ENCODE measurements around the gene C16orf86. TPM values are rescaled to one million over a fixed set of nuclear protein-coding genes. Genes with fewer than 3 reads are reported as not detected.

Gene C16orf86
- total RNA-seq, 2 experiments from 2014 or later: 2.4 to 3.0 TPM

DNA sequence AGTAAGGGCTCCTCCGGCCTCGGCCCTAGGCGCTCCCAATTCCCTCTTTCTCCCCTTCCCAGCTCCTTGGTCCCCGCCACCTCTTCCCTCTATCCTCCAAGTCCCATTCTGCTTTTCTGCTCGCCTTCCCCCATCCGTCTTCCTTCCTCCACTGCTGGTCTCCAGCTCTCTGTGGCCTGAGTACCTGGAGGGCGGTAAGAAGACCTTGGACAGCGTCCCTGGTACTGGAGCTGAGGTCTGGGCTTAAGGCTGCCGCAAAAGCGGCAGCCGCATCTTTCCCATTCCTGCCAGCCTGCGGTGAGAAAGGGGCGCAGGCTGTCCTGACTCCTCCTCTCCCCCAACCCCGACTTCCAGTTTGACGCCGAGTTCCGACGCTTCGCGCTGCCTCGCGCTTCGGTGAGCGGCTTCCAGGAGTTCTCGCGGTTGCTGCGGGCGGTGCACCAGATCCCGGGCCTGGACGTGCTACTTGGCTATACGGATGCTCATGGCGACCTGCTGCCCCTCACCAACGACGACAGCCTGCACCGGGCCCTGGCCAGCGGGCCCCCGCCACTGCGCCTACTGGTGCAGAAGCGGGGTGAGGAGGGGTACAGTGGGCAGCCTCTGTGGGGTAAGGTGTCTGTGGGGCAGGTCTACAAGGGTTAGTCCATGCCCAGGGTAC is 5.4 kb upstream of the C16orf86 start:
- intact Hi-C loops (cut with DNase I, micrococcal nuclease): loop anchor here (2.0 to 5.0 kb wide), 6 partner anchors 114 to 1526 kb away; partner anchors contain the start of genes AGRP (in 1 of the 2), ATP6V0D1 (in 1 of the 2), FHOD1 (in 1 of the 2) and HSF4 (in 1 of the 2)
- DNase-seq (peak; percentile 58), ATAC-seq (no peak)
- H3K27me3 Mint-ChIP-seq: no peaks in the 10 kb centered on the region
- peak overlapping the region; percentile 90 for H3K4me3 Mint-ChIP-seq
- H3K36me3 Mint-ChIP-seq (ENCODE audit: low read depth): peaks cover 23% of the 10 kb centered on the region
- H3K27ac Mint-ChIP-seq: peak overlapping the region; percentile 53
- H3K9me3 Mint-ChIP-seq (ENCODE audit: low read depth): no peaks in the 10 kb centered on the region
- ChIA-PET CTCF (interaction anchor here (0.6 to 7.4 kb wide), 9 partner anchors 9 to 257 kb away, joined by 3 to 77 read pairs (median 4); partner anchors contain the start of genes CARMIL2 and CTCF), POLR2A (interaction anchor here (0.6 to 1.5 kb wide), 2 partner anchors 10 to 639 kb away, joined by 3 to 6 read pairs; no protein-coding TSS in a partner anchor)
- peaks cover 25% of the 10 kb centered on the region for H3K4me1 Mint-ChIP-seq

DNA sequence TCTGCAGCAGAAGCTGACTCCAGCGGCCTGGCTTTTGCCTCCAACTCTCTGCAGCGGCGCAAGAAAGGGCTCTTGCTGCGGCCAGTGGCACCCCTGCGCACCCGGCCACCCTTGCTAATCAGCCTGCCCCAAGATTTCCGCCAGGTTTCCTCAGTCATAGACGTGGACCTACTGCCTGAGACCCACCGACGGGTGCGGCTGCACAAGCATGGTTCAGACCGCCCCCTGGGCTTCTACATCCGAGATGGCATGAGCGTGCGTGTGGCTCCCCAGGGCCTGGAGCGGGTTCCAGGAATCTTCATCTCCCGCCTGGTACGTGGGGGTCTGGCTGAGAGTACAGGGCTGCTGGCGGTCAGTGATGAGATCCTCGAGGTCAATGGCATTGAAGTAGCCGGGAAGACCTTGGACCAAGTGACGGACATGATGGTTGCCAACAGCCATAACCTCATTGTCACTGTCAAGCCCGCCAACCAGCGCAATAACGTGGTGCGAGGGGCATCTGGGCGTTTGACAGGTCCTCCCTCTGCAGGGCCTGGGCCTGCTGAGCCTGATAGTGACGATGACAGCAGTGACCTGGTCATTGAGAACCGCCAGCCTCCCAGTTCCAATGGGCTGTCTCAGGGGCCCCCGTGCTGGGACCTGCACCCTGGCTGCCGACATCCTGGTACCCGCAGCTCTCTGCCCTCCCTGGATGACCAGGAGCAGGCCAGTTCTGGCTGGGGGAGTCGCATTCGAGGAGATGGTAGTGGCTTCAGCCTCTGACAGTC is 4.5 kb upstream of the C16orf86 start:
- Mint-ChIP-seq H3K36me3 (ENCODE audit: low read depth) (peaks cover 22% of the 10 kb centered on the region), H3K9me3 (ENCODE audit: low read depth) (no peaks in the 10 kb centered on the region), H3K27ac (no peak overlapping the region), H3K4me3 (peak overlapping the region; percentile 90), H3K27me3 (no peaks in the 10 kb centered on the region), H3K4me1 (peaks cover 26% of the 10 kb centered on the region)
- no peak for ATAC-seq
- ChIA-PET POLR2A (interaction anchor here (1.2 kb wide), 1 partner anchor 101 kb away, joined by 4 read pairs; no protein-coding TSS in a partner anchor), CTCF (interaction anchor here (0.6 to 7.4 kb wide), 13 partner anchors 10 to 172 kb away, joined by 3 to 77 read pairs (median 4); partner anchors contain the start of genes CARMIL2 and CTCF)
- no peak for DNase-seq
- intact Hi-C loops (cut with DNase I, micrococcal nuclease): loop anchor here (2.0 to 5.0 kb wide), 6 partner anchors 115 to 1525 kb away; partner anchors contain the start of genes AGRP (in 1 of the 2), ATP6V0D1 (in 1 of the 2), FHOD1 (in 1 of the 2) and HSF4 (in 1 of the 2)

DNA sequence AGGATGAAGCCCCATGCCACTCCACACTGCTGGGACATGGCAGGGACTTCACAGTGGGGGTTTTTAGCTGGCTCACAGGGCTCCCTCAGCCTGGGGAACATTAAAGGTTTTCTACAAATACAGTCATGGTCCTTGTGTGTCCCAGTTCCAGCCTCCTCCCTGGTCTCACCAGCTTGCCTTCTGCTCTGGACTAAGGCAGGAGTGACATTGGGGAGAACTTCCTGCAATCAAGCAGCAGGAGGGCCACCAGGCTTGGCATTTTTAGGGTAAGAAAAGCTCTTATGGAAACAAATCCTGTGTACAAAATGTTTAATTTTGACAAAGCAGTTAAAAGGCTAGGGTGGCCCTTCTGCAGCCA is 4.0 kb upstream of the C16orf86 start:
- ATAC-seq (no peak), DNase-seq (no peak)
- intact Hi-C loops (cut with DNase I, micrococcal nuclease): loop anchor here (5.0 kb wide), 5 partner anchors 115 to 1525 kb away; partner anchors contain the start of genes AGRP (in 1 of the 2), ATP6V0D1 (in 1 of the 2), FHOD1 (in 1 of the 2) and HSF4 (in 1 of the 2)
- Mint-ChIP-seq H3K9me3 (ENCODE audit: low read depth) (no peaks in the 10 kb centered on the region), H3K4me3 (no peak overlapping the region), H3K4me1 (peaks cover 32% of the 10 kb centered on the region), H3K36me3 (ENCODE audit: low read depth) (peaks cover 22% of the 10 kb centered on the region), H3K27me3 (no peaks in the 10 kb centered on the region), H3K27ac (no peak overlapping the region)
- POLR2A ChIA-PET: interaction anchor here (1.2 kb wide), 1 partner anchor 101 kb away, joined by 4 read pairs; no protein-coding TSS in a partner anchor
- CTCF ChIA-PET: interaction anchor here (0.6 to 7.4 kb wide), 17 partner anchors 11 to 436 kb away, joined by 3 to 77 read pairs (median 4); partner anchors contain the start of genes ATP6V0D1, CARMIL2, CTCF and TMEM208

DNA sequence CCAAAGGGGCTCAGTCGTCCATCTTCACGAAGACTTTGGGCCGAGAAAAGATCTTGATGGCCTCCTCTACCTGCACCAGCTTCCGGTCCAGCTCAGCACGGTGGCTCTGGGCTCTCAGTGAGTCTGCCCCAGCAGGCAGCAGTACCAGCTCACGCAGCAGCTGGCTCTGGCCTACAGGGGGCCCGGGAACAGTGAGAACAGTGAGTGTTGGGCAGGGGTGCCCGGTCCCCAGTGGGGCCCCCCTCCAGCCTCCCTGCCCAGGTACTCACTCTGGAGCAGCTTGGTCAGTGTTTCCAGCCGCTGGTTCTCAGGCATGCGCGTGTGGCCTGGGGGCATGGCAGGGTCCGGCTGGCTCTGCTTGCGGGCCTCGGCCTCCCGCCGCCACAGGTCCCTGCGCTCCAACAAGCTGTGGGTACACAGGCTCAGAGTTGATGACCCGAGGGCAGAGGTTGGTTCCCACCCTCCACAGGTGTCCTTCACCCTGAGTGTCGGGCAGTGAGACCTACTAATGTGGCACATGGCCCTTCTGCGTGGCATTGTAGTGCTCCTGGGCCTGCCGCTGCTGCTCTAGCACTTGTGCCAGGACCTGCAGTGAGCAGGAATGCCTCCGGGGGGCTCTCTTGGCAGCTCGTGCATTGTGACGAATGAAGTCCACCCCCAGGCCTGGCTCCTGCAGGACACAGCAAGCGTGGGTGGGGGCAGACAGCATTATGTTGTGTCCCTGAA is 3.3 kb upstream of the C16orf86 start:
- DNase-seq (peak; percentile 73), ATAC-seq (no peak)
- Mint-ChIP-seq H3K27me3 (no peaks in the 10 kb centered on the region), H3K4me3 (no peak overlapping the region), H3K36me3 (ENCODE audit: low read depth) (peaks cover 19% of the 10 kb centered on the region), H3K4me1 (peaks cover 32% of the 10 kb centered on the region), H3K27ac (no peak overlapping the region), H3K9me3 (ENCODE audit: low read depth) (no peaks in the 10 kb centered on the region)
- intact Hi-C loops (cut with DNase I, micrococcal nuclease): loop anchor here (5.0 kb wide), 5 partner anchors 116 to 1524 kb away; partner anchors contain the start of genes AGRP (in 1 of the 2), ATP6V0D1 (in 1 of the 2), FHOD1 (in 1 of the 2) and HSF4 (in 1 of the 2)
- POLR2A ChIA-PET: interaction anchor here (0.5 to 1.2 kb wide), 3 partner anchors 96 to 269 kb away, joined by 3 to 5 read pairs (median 4); no protein-coding TSS in a partner anchor
- CTCF ChIA-PET: interaction anchor here (0.6 to 7.4 kb wide), 18 partner anchors 10 to 436 kb away, joined by 3 to 77 read pairs (median 4); partner anchors contain the start of genes ATP6V0D1, CARMIL2, CTCF and TMEM208

DNA sequence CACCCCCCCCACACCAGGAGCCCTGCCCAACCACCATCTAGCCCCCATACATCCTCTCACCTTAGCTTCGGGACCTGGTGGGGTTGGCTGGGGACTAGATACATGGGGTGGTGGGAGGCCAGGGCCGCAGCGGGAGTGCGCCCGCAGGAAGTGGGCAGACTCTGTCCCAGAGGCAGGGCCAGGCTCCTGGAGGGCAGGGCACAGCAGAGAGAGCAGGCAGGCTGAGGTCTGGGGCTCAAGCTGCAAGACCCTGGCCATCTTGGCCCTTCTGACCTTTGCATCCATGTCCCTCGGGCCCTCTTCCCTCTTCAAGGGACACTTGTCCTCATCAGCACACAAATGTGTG is 2.8 kb upstream of the C16orf86 start:
- peaks cover 16% of the 10 kb centered on the region for H3K36me3 Mint-ChIP-seq (ENCODE audit: low read depth)
- no peaks in the 10 kb centered on the region for H3K9me3 Mint-ChIP-seq (ENCODE audit: low read depth)
- H3K4me1 Mint-ChIP-seq: peaks cover 26% of the 10 kb centered on the region
- ChIA-PET CTCF (interaction anchor here (0.5 to 10.5 kb wide), 15 partner anchors 9 to 577 kb away, joined by 3 to 99 read pairs (median 7); partner anchors contain the start of genes ATP6V0D1, CARMIL2, CTCF and TMEM208), POLR2A (interaction anchor here (0.5 to 0.9 kb wide), 2 partner anchors 96 to 269 kb away, joined by 3 to 5 read pairs; no protein-coding TSS in a partner anchor)
- no peaks in the 10 kb centered on the region for H3K27me3 Mint-ChIP-seq
- intact Hi-C loops (cut with DNase I, micrococcal nuclease): loop anchor here (5.0 kb wide), 5 partner anchors 117 to 1523 kb away; partner anchors contain the start of genes AGRP (in 1 of the 2), ATP6V0D1 (in 1 of the 2), FHOD1 (in 1 of the 2) and HSF4 (in 1 of the 2)
- DNase-seq (no peak), ATAC-seq (no peak)
- no peak overlapping the region for H3K4me3 Mint-ChIP-seq
- H3K27ac Mint-ChIP-seq: no peak overlapping the region

DNA sequence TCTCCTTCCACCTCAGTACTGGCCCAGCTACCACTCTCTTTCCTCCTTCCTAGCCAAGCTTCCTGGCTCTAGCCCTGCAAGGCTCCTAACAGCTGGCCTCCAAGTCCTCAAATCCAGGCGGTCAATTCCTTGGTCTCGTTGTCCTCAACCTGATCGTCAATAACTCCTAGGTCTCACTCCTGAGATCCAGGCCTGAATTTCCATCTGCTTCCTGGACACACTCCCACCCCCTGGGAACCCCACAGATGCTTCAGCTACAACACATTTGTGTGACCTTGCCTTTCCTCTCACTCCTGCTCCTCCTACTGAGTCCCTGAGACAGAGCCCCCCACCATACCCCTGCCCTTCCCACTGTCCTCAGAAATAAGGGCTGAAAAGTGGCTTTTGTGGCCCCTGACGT is 2.4 kb upstream of the C16orf86 start:
- Mint-ChIP-seq H3K36me3 (ENCODE audit: low read depth) (peaks cover 12% of the 10 kb centered on the region), H3K4me1 (peaks cover 23% of the 10 kb centered on the region), H3K9me3 (ENCODE audit: low read depth) (no peaks in the 10 kb centered on the region), H3K4me3 (no peak overlapping the region), H3K27me3 (no peaks in the 10 kb centered on the region), H3K27ac (no peak overlapping the region)
- DNase-seq (no peak), ATAC-seq (no peak)
- intact Hi-C loops (cut with DNase I, micrococcal nuclease): loop anchor here (5.0 kb wide), 5 partner anchors 117 to 1523 kb away; partner anchors contain the start of genes AGRP (in 1 of the 2), ATP6V0D1 (in 1 of the 2), FHOD1 (in 1 of the 2) and HSF4 (in 1 of the 2)
- ChIA-PET CTCF (interaction anchor here (0.5 to 10.5 kb wide), 12 partner anchors 9 to 577 kb away, joined by 3 to 99 read pairs (median 7); partner anchors contain the start of genes ATP6V0D1, CARMIL2, CTCF and TMEM208), POLR2A (interaction anchor here (0.5 to 0.9 kb wide), 2 partner anchors 97 to 268 kb away, joined by 3 to 5 read pairs; no protein-coding TSS in a partner anchor)

DNA sequence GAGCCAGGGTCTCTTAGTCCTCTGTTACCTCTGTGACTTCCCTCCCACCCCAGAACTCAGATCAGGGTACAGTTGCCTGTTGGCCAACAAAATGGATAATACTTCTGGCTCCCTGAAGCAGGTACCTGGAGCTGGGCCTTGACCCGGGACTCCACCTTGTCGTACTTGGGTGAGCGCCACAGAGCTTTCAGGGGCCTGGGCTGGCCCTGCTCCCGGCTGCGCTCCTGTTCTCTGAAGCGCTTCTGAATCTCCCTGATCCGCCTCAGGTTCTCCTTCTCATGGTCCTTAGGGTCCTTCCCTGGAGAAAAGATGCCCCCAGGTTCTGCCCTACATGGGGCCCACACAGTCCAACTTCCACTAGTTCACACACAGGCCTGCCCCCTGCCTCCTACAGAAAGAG is 1.7 kb upstream of the C16orf86 start:
- intact Hi-C loops (cut with DNase I, micrococcal nuclease): loop anchor here (5.0 kb wide), 5 partner anchors 118 to 1522 kb away; partner anchors contain the start of genes AGRP (in 1 of the 2), ATP6V0D1 (in 1 of the 2), FHOD1 (in 1 of the 2) and HSF4 (in 1 of the 2)
- H3K36me3 Mint-ChIP-seq (ENCODE audit: low read depth): peaks cover 9% of the 10 kb centered on the region
- peaks cover 23% of the 10 kb centered on the region for H3K4me1 Mint-ChIP-seq
- no peak overlapping the region for H3K4me3 Mint-ChIP-seq
- POLR2A ChIA-PET: no interaction called here
- no peaks in the 10 kb centered on the region for H3K9me3 Mint-ChIP-seq (ENCODE audit: low read depth)
- H3K27me3 Mint-ChIP-seq: no peaks in the 10 kb centered on the region
- ATAC-seq (no peak), DNase-seq (no peak)
- H3K27ac Mint-ChIP-seq: no peak overlapping the region
- CTCF ChIA-PET: interaction anchor here (2.2 to 10.5 kb wide), 5 partner anchors 8 to 183 kb away, joined by 6 to 99 read pairs (median 13); partner anchors contain the start of genes ATP6V0D1 and CTCF

DNA sequence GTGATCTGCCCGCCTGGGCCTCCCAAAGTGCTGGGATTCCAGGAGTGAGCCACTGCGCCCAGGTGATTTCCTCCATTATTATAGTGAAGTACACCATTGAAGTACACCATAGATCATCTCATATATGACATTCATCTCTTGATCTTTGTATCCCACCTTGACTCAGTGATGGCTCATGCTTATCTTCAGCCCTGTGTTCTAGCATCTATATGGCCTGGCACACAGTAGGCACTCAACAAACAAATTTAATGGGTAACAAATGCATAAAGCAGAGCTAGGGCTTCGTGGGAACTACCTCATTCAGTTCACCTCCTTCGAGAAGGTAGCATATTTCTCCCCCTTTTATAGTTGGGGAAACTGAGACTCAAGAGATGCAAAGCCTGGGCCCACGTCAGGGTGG is 1.0 kb upstream of the C16orf86 start:
- intact Hi-C loops (cut with DNase I, micrococcal nuclease): no loop called here
- ChIA-PET POLR2A (interaction anchor here (0.6 kb wide), 1 partner anchor 179 kb away, joined by 3 read pairs; no protein-coding TSS in a partner anchor), CTCF (interaction anchor here (0.5 to 10.5 kb wide), 7 partner anchors 7 to 421 kb away, joined by 3 to 99 read pairs (median 4); partner anchors contain the start of genes ATP6V0D1 and CTCF)
- Mint-ChIP-seq H3K9me3 (ENCODE audit: low read depth) (no peaks in the 10 kb centered on the region), H3K4me3 (peak overlapping the region; percentile 73), H3K27ac (peak overlapping the region; percentile 47), H3K27me3 (no peaks in the 10 kb centered on the region), H3K4me1 (peaks cover 23% of the 10 kb centered on the region), H3K36me3 (ENCODE audit: low read depth) (peaks cover 9% of the 10 kb centered on the region)
- no peak for DNase-seq
- ATAC-seq: no peak

DNA sequence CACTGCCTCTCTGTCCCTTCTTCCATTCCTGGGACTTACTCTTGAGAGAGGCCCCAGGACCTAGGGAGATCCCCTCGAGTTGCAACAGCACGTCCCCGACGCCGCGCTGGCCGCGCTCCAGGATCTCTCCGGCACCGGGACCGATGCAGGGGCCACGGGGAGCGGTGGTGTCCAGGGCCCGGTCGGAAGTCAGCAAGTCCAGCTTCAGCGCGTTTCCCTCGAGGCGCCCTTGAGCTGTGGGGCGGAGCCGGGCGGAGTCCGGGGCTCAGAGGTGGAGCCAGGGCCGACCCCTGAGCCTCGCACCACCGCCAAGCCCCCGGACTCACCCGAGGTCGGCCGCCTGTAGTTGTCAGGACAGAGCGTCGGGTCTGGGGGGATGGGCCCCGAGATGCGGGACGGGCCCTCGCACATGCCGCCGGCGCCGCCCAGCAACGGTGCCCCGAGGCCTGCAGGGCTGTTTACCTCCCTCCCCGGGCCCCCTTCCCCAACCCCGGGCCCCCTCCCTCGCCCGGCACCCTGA is 522 bp upstream of the C16orf86 start:
- intact Hi-C loops (cut with DNase I, micrococcal nuclease): loop anchor here in 1 of 2 experiments (1.0 to 2.0 kb wide), 4 partner anchors 53 to 185 kb away; partner anchors contain the start of genes ATP6V0D1, CTCF and GFOD2
- no peaks in the 10 kb centered on the region for H3K9me3 Mint-ChIP-seq (ENCODE audit: low read depth)
- POLR2A ChIA-PET: interaction anchor here (0.6 kb wide), 1 partner anchor 75 kb away, joined by 4 read pairs; no protein-coding TSS in a partner anchor
- no peak overlapping the region for H3K27ac Mint-ChIP-seq
- CTCF ChIA-PET: interaction anchor here (0.5 to 10.5 kb wide), 10 partner anchors 25 to 422 kb away, joined by 3 to 99 read pairs (median 7); partner anchors contain the start of genes ATP6V0D1 and CTCF
- peaks cover 9% of the 10 kb centered on the region for H3K36me3 Mint-ChIP-seq (ENCODE audit: low read depth)
- H3K4me1 Mint-ChIP-seq: peaks cover 23% of the 10 kb centered on the region
- peak overlapping the region; percentile 78 for H3K4me3 Mint-ChIP-seq
- ATAC-seq (peak; percentile 5), DNase-seq (peak; percentile 53)
- H3K27me3 Mint-ChIP-seq: no peaks in the 10 kb centered on the region

All from activated CD4-positive, alpha-beta T cell treated with anti-CD3 and anti-CD28 coated beads for 36 hours (primary cell).